Astrocyte (in vitro differentiated cells and primary cell): ENCODE data around the gene MYL3. TPM values are rescaled to one million over a fixed set of nuclear protein-coding genes. Genes with fewer than 3 reads are reported as not detected.
A peak's percentile ranks its signal among the peaks of the same experiment; 100 is the strongest.

Experiments used
- DNase-seq: peaks from one replicate; pipeline ENCODE4 v3.0.0-alpha.2; 2010; ENCODE audit warnings: low read depth
- FAIRE-seq: peaks from 2 replicates; lab custom pipeline; 2011; peaks lifted over from hg19 to GRCh38; lab: Jason Lieb, UNC
- H2AFZ ChIP-seq: 2 replicates; pipeline ENCODE4 v1.6.0; 2012; ENCODE audit warnings: low read depth, low read length, inconsistent platforms
- H3K27ac ChIP-seq: 2 replicates; pipeline ENCODE4 v1.5.1; 2011; ENCODE audit warnings: low read depth, low read length, inconsistent platforms
- H3K27me3 ChIP-seq: 2 replicates; pipeline ENCODE4 v1.6.0; 2011; ENCODE audit warnings: low read length, inconsistent platforms; ENCODE audit not compliant: insufficient read depth
- H3K36me3 ChIP-seq: 2 replicates; pipeline ENCODE4 v1.5.1; 2011; ENCODE audit warnings: low read length, inconsistent platforms; ENCODE audit not compliant: insufficient read depth
- H3K4me1 ChIP-seq: 2 replicates; pipeline ENCODE4 v1.5.1; 2011; ENCODE audit warnings: low read length, inconsistent platforms; ENCODE audit not compliant: insufficient read depth
- H3K4me2 ChIP-seq: 2 replicates; pipeline ENCODE4 v1.6.0; 2012; ENCODE audit warnings: low read length, inconsistent platforms
- H3K4me3 ChIP-seq: 2 replicates; pipeline ENCODE4 v1.5.1; 2011; ENCODE audit warnings: low read depth, mild to moderate bottlenecking, low read length, inconsistent platforms; ENCODE audit not compliant: insufficient read depth
- H3K79me2 ChIP-seq: 2 replicates; pipeline ENCODE4 v1.6.0; 2012; ENCODE audit warnings: mild to moderate bottlenecking, low read length, inconsistent platforms; ENCODE audit not compliant: insufficient read depth
- H3K9ac ChIP-seq: 2 replicates; pipeline ENCODE4 v1.6.0; 2012; ENCODE audit warnings: mild to moderate bottlenecking, low read length, inconsistent platforms
- H3K9me3 ChIP-seq: 2 replicates; pipeline ENCODE4 v1.5.1; 2012; ENCODE audit warnings: low read depth, mild to moderate bottlenecking, low read length, inconsistent platforms; ENCODE audit not compliant: insufficient read depth
- H4K20me1 ChIP-seq: 2 replicates; pipeline ENCODE4 v1.6.0; 2012; ENCODE audit warnings: low read length, inconsistent platforms; ENCODE audit not compliant: insufficient read depth
- H3K27ac Mint-ChIP-seq: one replicate; pipeline ENCODE4 v1.8.0; 2021; ENCODE audit warnings: mild to moderate bottlenecking, mixed read lengths; ENCODE audit not compliant: unreplicated experiment
- H3K27me3 Mint-ChIP-seq: one replicate; pipeline ENCODE4 v1.8.0; 2021; ENCODE audit warnings: low read depth, mixed read lengths; ENCODE audit not compliant: unreplicated experiment
- H3K36me3 Mint-ChIP-seq: one replicate; pipeline ENCODE4 v1.8.0; 2021; ENCODE audit warnings: low read depth, mixed read lengths; ENCODE audit not compliant: unreplicated experiment
- H3K4me1 Mint-ChIP-seq: one replicate; pipeline ENCODE4 v1.8.0; 2021; ENCODE audit warnings: low read depth, mixed read lengths; ENCODE audit not compliant: unreplicated experiment
- H3K4me3 Mint-ChIP-seq: one replicate; pipeline ENCODE4 v1.8.0; 2021; ENCODE audit warnings: mild to moderate bottlenecking, moderate library complexity, mixed read lengths; ENCODE audit not compliant: unreplicated experiment
- H3K9me3 Mint-ChIP-seq: one replicate; pipeline ENCODE4 v1.8.0; 2021; ENCODE audit warnings: mild to moderate bottlenecking, mixed read lengths; ENCODE audit not compliant: unreplicated experiment
- EZH2 ChIP-seq: IDR thresholded peaks from 2 replicates; pipeline ENCODE4 v1.6.1; 2012; ENCODE audit warnings: mild to moderate bottlenecking, low read length, inconsistent platforms; ENCODE audit not compliant: insufficient read depth
- total RNA-seq: library from RNA; stranded (reverse); gene quantifications from 2 replicates; pipeline ENCODE4 v1.2.1, GENCODE V29; 2021
- TF ChIP-seq, protein P1 (sequence below): IDR thresholded peaks from 2 replicates; pipeline ENCODE4 v1.5.1; 2011; ENCODE audit warnings: low read depth, mild to moderate bottlenecking, inconsistent platforms, low read length, moderate library complexity; ENCODE audit not compliant: insufficient read depth

MYL3 gene
- total RNA-seq, 1 donor from 2014 or later: 0.89 TPM

DNA sequence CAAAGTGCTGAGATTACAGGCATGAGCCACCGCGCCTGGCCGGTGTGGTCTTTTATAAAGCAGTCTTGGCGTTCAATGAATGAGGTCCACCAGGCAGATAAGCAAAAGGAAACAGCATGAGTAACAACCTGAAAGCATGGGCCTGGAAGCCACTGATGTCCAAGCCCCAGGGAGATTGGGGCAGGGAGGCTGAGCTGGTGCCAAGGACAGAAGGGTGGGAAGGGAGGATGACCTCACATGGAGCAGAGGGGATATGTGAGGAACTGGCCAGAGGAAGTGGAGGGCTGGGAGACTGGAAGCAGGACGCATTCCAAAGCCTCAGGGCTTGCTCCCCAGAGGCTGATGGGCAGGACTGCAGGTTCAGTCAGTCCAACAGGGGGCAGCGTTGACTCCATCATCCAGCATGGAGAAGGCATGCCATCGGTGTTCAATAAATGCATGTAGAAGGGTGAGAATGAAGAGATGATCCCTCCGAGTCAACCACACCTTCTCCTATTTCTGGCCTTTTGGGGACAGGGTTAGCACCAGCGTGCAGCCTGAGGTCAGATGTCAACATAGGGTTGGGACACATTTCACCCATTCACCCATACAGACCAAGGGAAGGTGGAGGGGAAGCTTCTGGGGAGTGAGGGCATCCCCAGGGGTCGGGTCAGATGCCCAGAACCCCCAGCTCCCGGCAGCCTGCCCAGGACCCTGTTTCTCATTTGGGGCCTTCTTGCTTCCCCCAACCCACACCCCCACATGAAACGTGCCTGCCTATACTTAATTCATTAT lies 14.8 kb downstream of the MYL3 start:
- peaks cover 16% of the 10 kb centered on the region for H3K4me1 ChIP-seq
- no peak overlapping the region for H3K4me3 Mint-ChIP-seq
- no peaks in the 10 kb centered on the region for H3K79me2 ChIP-seq
- peaks cover 10% of the 10 kb centered on the region for H3K4me1 Mint-ChIP-seq
- peaks cover 2% of the 10 kb centered on the region for H3K36me3 Mint-ChIP-seq
- no peak for TF ChIP-seq EZH2
- TF ChIP-seq, protein P1, sequence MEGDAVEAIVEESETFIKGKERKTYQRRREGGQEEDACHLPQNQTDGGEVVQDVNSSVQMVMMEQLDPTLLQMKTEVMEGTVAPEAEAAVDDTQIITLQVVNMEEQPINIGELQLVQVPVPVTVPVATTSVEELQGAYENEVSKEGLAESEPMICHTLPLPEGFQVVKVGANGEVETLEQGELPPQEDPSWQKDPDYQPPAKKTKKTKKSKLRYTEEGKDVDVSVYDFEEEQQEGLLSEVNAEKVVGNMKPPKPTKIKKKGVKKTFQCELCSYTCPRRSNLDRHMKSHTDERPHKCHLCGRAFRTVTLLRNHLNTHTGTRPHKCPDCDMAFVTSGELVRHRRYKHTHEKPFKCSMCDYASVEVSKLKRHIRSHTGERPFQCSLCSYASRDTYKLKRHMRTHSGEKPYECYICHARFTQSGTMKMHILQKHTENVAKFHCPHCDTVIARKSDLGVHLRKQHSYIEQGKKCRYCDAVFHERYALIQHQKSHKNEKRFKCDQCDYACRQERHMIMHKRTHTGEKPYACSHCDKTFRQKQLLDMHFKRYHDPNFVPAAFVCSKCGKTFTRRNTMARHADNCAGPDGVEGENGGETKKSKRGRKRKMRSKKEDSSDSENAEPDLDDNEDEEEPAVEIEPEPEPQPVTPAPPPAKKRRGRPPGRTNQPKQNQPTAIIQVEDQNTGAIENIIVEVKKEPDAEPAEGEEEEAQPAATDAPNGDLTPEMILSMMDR: peak; percentile 44
- no peak overlapping the region for H3K4me2 ChIP-seq
- no peaks in the 10 kb centered on the region for H3K9me3 ChIP-seq
- DNase-seq (peak; percentile 71), FAIRE-seq (no peak)
- peaks cover 4% of the 10 kb centered on the region for H3K9me3 Mint-ChIP-seq
- H3K36me3 ChIP-seq: no peaks in the 10 kb centered on the region
- no peak overlapping the region for H3K27ac ChIP-seq
- H3K27me3 Mint-ChIP-seq: peaks cover 25% of the 10 kb centered on the region
- H4K20me1 ChIP-seq: no peaks in the 10 kb centered on the region
- peak overlapping the region; percentile 66 for H3K27ac Mint-ChIP-seq
- H3K4me3 ChIP-seq: no peak overlapping the region
- H2AFZ ChIP-seq: no peak overlapping the region
- H3K27me3 ChIP-seq: no peaks in the 10 kb centered on the region
- H3K9ac ChIP-seq: no peak overlapping the region

DNA sequence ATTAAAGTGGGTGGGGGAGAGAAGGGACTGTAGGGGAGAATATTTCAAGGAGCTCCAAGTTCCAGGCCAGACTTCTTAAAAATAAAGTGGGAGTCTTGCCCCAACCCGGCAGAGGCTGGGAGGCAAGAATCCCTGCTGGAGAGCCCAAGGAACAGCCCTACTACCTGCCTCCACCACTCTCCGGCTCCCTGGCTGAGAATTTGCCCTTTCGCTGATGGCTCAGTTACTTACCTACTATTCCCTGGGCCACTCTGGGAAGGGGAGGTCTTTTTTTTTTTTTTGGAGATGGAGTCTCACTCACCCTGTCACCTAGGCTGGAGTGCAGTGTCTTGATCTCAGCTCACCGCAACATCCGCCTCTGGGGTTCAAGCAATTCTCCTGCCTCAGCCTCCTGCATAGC lies 15.5 kb downstream of the MYL3 start:
- H3K27ac Mint-ChIP-seq: no peak overlapping the region
- H3K79me2 ChIP-seq: no peaks in the 10 kb centered on the region
- H3K27me3 ChIP-seq: no peaks in the 10 kb centered on the region
- no peaks in the 10 kb centered on the region for H3K9me3 ChIP-seq
- peaks cover 10% of the 10 kb centered on the region for H3K9me3 Mint-ChIP-seq
- H3K36me3 ChIP-seq: no peaks in the 10 kb centered on the region
- H3K4me3 Mint-ChIP-seq: no peak overlapping the region
- H3K36me3 Mint-ChIP-seq: peaks cover 2% of the 10 kb centered on the region
- H3K4me1 Mint-ChIP-seq: peaks cover 10% of the 10 kb centered on the region
- no peaks in the 10 kb centered on the region for H4K20me1 ChIP-seq
- H2AFZ ChIP-seq: no peak overlapping the region
- H3K9ac ChIP-seq: no peak overlapping the region
- no peak overlapping the region for H3K27ac ChIP-seq
- FAIRE-seq (no peak), DNase-seq (no peak)
- peaks cover 22% of the 10 kb centered on the region for H3K27me3 Mint-ChIP-seq
- TF ChIP-seq EZH2: no peak
- TF ChIP-seq, protein P1: no peak
- H3K4me1 ChIP-seq: peaks cover 16% of the 10 kb centered on the region
- no peak overlapping the region for H3K4me2 ChIP-seq
- no peak overlapping the region for H3K4me3 ChIP-seq
